ENCODE data around the gene BSDC1.

BSDC1 gene

GRCh38 chr1:32335790-32336590 is 58.3 kb downstream of the BSDC1 start, which contains the start of gene MARCKSL1:
TSS of gene MARCKSL1 (minus strand) at chr1:32336233. CDS start at chr1:32336033, 200 bp downstream.
- ATAC-seq (replicated peaks) (peak; percentile 49), DNase-seq (peak; percentile 80 to 87 (median 81))
- no peaks in the 10 kb centered on the region for H3K27me3 Mint-ChIP-seq
- peak within 1 kb of the TSS; percentile 79 to 81 for H3K4me3 Mint-ChIP-seq
- H3K27ac Mint-ChIP-seq = peak within 1 kb of the TSS in 1 of 2 donors; percentile 41
- no peaks in the 10 kb centered on the region for H3K9me3 Mint-ChIP-seq
- peaks cover 27 to 37% of the 10 kb centered on the region in 2 donors for H3K4me1 Mint-ChIP-seq (ENCODE audit: low read depth in 2 of 2)
- H3K36me3 Mint-ChIP-seq (ENCODE audit: insufficient read depth) = peaks cover 34% of the 10 kb centered on the region

GRCh38 chr1:32335535-32335789 is 58.8 kb downstream of the BSDC1 start:
- Mint-ChIP-seq H3K4me3 (peak overlapping the region; percentile 79 to 81), H3K4me1 (ENCODE audit: low read depth in 2 of 2) (peaks cover 27 to 37% of the 10 kb centered on the region in 2 donors), H3K27me3 (no peaks in the 10 kb centered on the region), H3K27ac (no peak overlapping the region), H3K9me3 (no peaks in the 10 kb centered on the region), H3K36me3 (ENCODE audit: insufficient read depth) (peaks cover 39% of the 10 kb centered on the region)
- ATAC-seq (replicated peaks) (peak; percentile 11), DNase-seq (no peak)

GRCh38 chr1:32334864-32335534 is 59.2 kb downstream of the BSDC1 start:
- Mint-ChIP-seq H3K27me3 (no peaks in the 10 kb centered on the region), H3K36me3 (ENCODE audit: insufficient read depth) (peaks cover 43% of the 10 kb centered on the region), H3K27ac (peak overlapping the region in 1 of 2 donors; percentile 24), H3K4me3 (peak overlapping the region; percentile 79 to 81), H3K9me3 (no peaks in the 10 kb centered on the region), H3K4me1 (ENCODE audit: low read depth in 2 of 2) (peaks cover 27 to 37% of the 10 kb centered on the region in 2 donors)
- DNase-seq = peak; percentile 52 to 60 (median 57)
- ATAC-seq (replicated peaks) = peak; percentile 52

GRCh38 chr1:32334274-32334861 is 59.9 kb downstream of the BSDC1 start:
- Mint-ChIP-seq H3K4me1 (ENCODE audit: low read depth in 2 of 2) (peaks cover 28 to 41% of the 10 kb centered on the region in 2 donors), H3K27ac (peak overlapping the region; percentile 24 to 85), H3K36me3 (ENCODE audit: insufficient read depth) (peaks cover 47% of the 10 kb centered on the region), H3K9me3 (no peaks in the 10 kb centered on the region), H3K27me3 (no peaks in the 10 kb centered on the region), H3K4me3 (peak overlapping the region; percentile 79 to 81)
- ATAC-seq (replicated peaks) (no peak), DNase-seq (no peak)

- Mint-ChIP-seq H3K4me1 (ENCODE audit: low read depth in 2 of 2) (peaks cover 26 to 36% of the 10 kb centered on the region in 2 donors), H3K4me3 (peak overlapping the region; percentile 55 to 69), H3K27ac (peak overlapping the region; percentile 14 to 85), H3K36me3 (ENCODE audit: insufficient read depth) (peaks cover 48% of the 10 kb centered on the region), H3K27me3 (no peaks in the 10 kb centered on the region), H3K9me3 (no peaks in the 10 kb centered on the region)
- DNase-seq (no peak), ATAC-seq (replicated peaks) (no peak)
Observed at GRCh38 chr1:32333251-32333963, 60.8 kb downstream of the BSDC1 start.

- no peak for ATAC-seq (replicated peaks)
- DNase-seq = no peak
- Mint-ChIP-seq H3K27ac (peak overlapping the region; percentile 69 to 85), H3K36me3 (ENCODE audit: insufficient read depth) (peaks cover 58% of the 10 kb centered on the region), H3K4me3 (no peak overlapping the region), H3K4me1 (ENCODE audit: low read depth in 2 of 2) (peaks cover 20 to 28% of the 10 kb centered on the region in 2 donors), H3K9me3 (no peaks in the 10 kb centered on the region), H3K27me3 (no peaks in the 10 kb centered on the region)
Observed at GRCh38 chr1:32332290-32333079, 61.8 kb downstream of the BSDC1 start.

- H3K9me3 Mint-ChIP-seq = no peaks in the 10 kb centered on the region
- H3K36me3 Mint-ChIP-seq (ENCODE audit: insufficient read depth) = peaks cover 58% of the 10 kb centered on the region
- peaks cover 11 to 20% of the 10 kb centered on the region in 2 donors for H3K4me1 Mint-ChIP-seq (ENCODE audit: low read depth in 2 of 2)
- DNase-seq (no peak), ATAC-seq (replicated peaks) (no peak)
- H3K27me3 Mint-ChIP-seq = no peaks in the 10 kb centered on the region
- H3K4me3 Mint-ChIP-seq = no peak overlapping the region
- peak overlapping the region in 1 of 2 donors; percentile 13 for H3K27ac Mint-ChIP-seq
Observed at GRCh38 chr1:32331549-32331948, 62.7 kb downstream of the BSDC1 start.

- DNase-seq (no peak), ATAC-seq (replicated peaks) (no peak)
- Mint-ChIP-seq H3K36me3 (ENCODE audit: insufficient read depth) (peaks cover 66% of the 10 kb centered on the region), H3K27ac (peak overlapping the region in 1 of 2 donors; percentile 45), H3K9me3 (no peaks in the 10 kb centered on the region), H3K27me3 (no peaks in the 10 kb centered on the region), H3K4me3 (no peak overlapping the region), H3K4me1 (ENCODE audit: low read depth in 2 of 2) (peaks cover 11 to 20% of the 10 kb centered on the region in 2 donors)
Observed at GRCh38 chr1:32330558-32331151, 63.6 kb downstream of the BSDC1 start.

- no peak overlapping the region for H3K4me3 Mint-ChIP-seq
- no peak for ATAC-seq (replicated peaks)
- H3K9me3 Mint-ChIP-seq = no peaks in the 10 kb centered on the region
- no peaks in the 10 kb centered on the region for H3K27me3 Mint-ChIP-seq
- H3K4me1 Mint-ChIP-seq (ENCODE audit: low read depth in 2 of 2) = peaks cover 10 to 21% of the 10 kb centered on the region in 2 donors
- H3K27ac Mint-ChIP-seq = no peak overlapping the region
- DNase-seq = no peak
- H3K36me3 Mint-ChIP-seq (ENCODE audit: insufficient read depth) = peaks cover 69% of the 10 kb centered on the region
Observed at GRCh38 chr1:32329931-32330466, 64.2 kb downstream of the BSDC1 start.

- peaks cover 57% of the 10 kb centered on the region for H3K36me3 Mint-ChIP-seq (ENCODE audit: insufficient read depth)
Observed at GRCh38 chr1:32327204-32327603, 67.0 kb downstream of the BSDC1 start.

GRCh38 chr1:32321712-32322291 is 72.4 kb downstream of the BSDC1 start:
- DNase-seq = peak in 1 of 3 experiments; percentile 36
- Mint-ChIP-seq H3K27ac (peak overlapping the region; percentile 91 to 94), H3K4me3 (peak overlapping the region; percentile 49 to 74), H3K36me3 (ENCODE audit: insufficient read depth) (peaks cover 34% of the 10 kb centered on the region), H3K9me3 (no peaks in the 10 kb centered on the region), H3K4me1 (ENCODE audit: low read depth in 2 of 2) (peaks cover 22 to 36% of the 10 kb centered on the region in 2 donors), H3K27me3 (no peaks in the 10 kb centered on the region)
- ATAC-seq (replicated peaks) = peak; percentile 86

More at GRCh38 chr1:32327204-32327603, 67.0 kb downstream of the BSDC1 start:
- Mint-ChIP-seq H3K27ac (no peak overlapping the region), H3K9me3 (no peaks in the 10 kb centered on the region), H3K27me3 (no peaks in the 10 kb centered on the region), H3K4me3 (no peak overlapping the region), H3K4me1 (ENCODE audit: low read depth in 2 of 2) (peaks cover 9 to 23% of the 10 kb centered on the region in 2 donors)
- no peak for ATAC-seq (replicated peaks)
- DNase-seq = no peak

Measured in effector memory CD8-positive, alpha-beta T cell (primary cell).